Dermis blood vessel endothelial cell (primary cell): ENCODE data around the gene PRPH2. TPM values are rescaled to one million over a fixed set of nuclear protein-coding genes. Genes with fewer than 3 reads are reported as not detected.

Experiments used
- DNase-seq: peaks from one replicate; pipeline ENCODE4 v3.0.0; 2010
- total RNA-seq: library from RNA; depleted of rRNA; stranded (reverse); fragments of >200 nt; gene quantifications from 2 replicates; pipeline ENCODE4 v1.2.3, GENCODE V29; 2014

Gene PRPH2
- total RNA-seq = 0.17 and 2.0 TPM in 2 replicates

DNA sequence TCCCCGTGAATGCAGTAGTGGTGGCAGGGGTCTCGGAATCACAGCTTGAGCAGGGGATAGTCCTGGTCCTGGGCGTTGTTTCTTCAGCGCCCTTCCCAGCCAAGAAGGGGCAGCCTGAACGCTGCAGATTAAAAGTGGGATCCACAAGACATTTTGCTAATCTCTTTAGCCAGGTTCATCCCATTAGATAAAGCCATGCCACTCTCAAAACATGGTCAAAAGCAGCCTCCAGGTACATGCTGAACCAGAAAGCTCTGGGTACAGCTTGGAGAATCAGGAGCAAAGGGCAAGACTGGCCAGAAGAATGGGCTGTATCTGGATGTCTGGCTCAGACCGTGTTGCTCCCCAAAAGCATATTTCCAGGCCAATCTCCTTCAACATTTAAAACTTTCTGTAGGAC is at the start of gene PRPH2:
Gene PRPH2 (minus strand): TSS at position 101 of the 400 bp plus-strand sequence. CDS start 263 bp downstream, outside the sequence.
- DNase-seq = no peak

- no peak for DNase-seq
Observed at GRCh38 chr6:42771741-42772100, 49.3 kb upstream of the PRPH2 start.

DNA sequence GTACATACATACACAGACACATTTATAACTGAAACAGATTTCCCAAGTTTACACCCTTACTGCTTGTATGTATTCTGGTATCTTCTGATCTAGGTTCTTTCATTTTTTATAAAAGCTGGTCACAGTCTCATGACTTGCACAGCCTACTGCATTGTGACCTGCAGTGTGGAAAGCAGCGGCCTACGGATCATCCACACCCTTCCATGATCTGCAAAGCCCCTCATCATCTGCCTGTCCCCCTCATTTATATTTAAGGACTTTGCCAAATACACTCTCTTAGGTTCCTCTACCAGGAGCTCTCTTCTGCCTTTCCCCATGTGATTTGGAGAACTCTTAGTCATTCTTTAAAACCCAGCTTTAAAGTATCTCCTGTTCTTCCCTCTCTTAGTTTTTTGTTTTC is 47.4 kb upstream of the PRPH2 start:
- DNase-seq = no peak

- DNase-seq = no peak
Observed at GRCh38 chr6:42769051-42769450, 46.7 kb upstream of the PRPH2 start.

DNA sequence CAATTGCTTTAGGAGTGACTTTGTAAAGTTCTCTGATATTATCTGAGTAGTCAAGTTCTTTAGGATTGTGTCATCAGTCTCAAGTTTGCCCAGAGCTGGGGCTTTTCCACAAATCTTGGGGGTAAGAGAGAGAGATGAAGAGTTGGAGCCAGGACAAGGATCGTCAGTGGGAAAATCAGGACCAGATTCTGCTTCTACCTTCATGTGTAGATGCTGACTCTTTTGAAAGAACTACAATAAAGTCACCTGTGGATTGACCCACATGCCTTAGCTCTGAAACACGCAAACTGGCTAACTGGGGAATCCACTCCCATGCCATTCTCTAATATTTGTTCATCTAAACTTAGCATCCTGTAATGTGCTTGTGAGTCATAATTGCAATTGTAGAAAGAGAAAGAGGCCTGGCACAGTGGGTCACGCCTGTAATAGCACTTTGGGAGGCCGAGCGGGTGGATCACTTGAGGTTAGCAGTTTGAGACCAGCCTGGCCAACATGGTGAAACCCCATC is 43.8 kb upstream of the PRPH2 start:
- DNase-seq = peak; percentile 36

- DNase-seq = peak; percentile 16
Observed at GRCh38 chr6:42764911-42765648, 42.7 kb upstream of the PRPH2 start.

DNA sequence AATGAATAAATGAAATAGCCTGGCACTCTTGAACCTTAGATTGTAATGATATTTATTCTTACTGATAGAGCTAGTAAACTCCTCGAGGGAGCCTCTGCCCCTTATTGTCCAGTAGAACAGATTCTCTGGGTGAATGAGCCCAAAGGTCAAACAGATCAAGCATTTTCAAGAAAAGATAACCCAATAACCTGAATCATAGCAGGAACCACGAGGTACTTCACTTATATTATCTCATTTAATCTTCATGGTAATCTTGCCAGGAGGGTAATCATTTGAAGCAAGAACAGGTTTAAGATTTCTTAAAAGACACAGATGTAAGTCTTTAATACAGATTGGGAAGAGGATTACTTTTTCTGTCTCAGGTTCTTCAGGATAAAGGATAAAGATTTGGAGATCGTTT is 40.6 kb upstream of the PRPH2 start:
- DNase-seq = no peak

DNA sequence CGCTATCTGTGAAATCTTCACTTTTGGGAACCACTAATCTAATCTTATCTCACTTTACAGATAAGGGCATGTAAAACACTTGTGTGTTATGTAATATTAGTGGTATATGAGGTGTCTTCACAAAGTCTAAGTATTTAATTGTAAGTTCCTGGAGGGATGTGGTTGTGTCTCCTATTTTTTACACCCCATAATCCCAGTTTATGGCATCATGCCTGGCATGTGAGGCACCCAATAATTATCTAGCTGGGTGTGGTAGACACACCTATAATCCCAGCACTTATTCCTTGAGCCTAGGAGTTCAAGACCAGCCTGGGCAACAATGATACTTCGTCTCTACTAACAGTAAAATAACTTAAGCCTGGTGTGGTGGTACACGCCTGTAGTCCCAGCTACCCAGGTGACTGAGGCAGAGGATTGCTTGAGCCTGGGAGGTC is 40.0 kb upstream of the PRPH2 start:
- no peak for DNase-seq

DNA sequence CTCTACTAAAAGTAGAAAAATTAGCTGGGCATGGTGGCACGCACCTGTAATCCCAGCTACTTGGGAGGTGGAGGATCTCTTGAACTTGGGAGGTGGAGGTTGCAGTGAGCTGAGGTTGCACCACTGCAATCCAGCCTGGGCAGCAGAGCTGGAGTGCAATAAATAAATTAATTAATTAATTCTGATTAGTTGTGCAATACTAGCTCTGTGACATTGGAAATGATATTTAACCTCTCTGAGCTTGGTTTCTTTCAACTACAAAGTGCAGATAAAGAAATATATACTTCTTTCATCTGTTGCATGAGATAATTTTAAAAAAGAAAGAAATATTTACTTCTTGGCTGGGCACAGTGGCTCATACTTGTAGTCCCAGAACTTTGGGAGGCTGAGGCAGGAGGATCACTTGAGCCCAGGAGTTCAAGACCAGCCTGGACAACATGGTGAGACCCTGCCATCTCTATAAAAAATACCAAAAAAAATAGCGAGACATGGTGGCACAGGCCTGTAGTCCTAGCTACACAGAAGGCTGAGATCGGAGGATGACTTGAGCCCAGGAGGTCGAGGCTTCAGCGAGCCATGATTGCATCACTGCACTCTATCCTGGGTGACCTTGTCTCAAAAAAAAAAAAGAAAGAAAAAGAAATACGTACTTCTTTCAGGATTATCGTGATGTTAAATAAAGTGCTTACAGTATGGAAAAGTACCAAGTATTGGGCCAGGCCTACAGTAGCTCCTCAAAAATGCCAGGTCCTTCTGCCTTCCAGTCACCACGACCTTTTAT is 39.1 kb upstream of the PRPH2 start:
- no peak for DNase-seq

DNA sequence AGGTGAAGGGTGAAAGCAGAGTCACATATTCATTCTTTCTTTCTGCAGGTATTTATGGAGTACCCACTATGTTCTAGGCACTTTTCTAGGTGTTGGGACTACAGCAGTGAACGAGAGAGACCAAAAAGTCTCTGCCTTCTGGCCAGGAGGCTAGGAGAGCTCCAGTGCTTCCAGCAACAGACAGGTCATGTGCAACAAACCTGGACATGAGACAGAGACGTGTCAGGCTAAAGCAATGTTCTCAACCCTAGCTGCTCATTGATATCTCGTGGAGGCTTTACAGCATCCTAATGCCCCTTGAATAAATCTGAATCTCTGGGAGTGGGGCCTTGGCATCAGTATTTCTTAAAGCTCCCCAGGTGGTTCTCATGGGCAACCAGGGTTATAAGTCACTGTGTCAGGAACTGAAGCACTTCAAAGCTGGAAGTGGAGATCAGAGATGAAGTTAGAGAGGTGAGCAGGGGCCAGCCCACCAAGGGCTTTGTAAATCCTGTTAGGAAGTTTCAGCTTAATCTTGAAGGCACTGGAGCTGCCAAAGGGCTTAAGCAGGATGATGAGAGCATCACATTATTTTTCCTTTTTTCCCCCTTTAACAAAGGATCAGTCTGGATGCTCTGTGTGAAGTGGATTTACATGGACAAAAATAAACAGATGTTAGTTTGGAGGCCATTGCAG is 36.5 kb upstream of the PRPH2 start:
- DNase-seq = no peak

DNA sequence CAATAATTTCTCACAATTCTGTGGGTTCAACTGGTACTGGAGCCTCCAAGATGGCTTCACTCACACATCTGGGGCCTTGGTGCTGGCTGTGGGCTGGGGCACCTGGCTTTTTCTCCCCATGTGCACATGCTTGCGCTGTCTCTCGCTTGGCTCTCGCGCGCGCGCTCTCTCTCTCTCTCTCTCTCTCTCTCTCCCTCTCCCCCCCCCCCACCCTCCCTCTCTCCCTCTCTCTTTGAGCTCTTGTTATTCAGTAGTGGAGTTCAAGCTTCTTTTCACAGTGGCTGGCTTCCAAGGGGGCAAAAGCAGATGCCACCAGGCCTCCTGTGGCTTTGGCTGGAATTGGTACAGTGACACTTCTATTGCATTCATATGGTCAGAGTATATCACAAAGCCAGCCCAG is 34.3 kb upstream of the PRPH2 start:
- DNase-seq = no peak

DNA sequence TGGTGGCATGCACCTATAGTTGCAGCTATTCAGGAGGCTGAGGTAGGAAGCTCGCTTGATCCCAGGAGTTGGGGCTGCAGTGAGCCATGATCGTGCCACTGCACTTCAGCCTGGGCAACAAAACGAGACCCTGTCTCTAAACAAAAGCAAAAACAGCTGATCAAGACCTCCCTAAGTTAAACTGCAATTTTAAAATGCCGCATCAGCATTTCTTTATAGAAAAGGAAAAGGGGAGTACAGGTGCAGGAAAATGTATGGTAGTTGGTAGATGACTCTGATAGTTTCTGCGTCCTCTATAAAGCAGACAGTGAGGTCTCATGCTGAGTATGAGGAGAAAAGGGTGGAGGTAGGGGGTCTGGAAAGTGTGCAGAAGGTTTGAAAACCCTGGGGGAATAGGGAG is 32.4 kb upstream of the PRPH2 start:
- no peak for DNase-seq

GRCh38 chr6:42751055-42751454 is 28.7 kb upstream of the PRPH2 start:
- DNase-seq = no peak

DNA sequence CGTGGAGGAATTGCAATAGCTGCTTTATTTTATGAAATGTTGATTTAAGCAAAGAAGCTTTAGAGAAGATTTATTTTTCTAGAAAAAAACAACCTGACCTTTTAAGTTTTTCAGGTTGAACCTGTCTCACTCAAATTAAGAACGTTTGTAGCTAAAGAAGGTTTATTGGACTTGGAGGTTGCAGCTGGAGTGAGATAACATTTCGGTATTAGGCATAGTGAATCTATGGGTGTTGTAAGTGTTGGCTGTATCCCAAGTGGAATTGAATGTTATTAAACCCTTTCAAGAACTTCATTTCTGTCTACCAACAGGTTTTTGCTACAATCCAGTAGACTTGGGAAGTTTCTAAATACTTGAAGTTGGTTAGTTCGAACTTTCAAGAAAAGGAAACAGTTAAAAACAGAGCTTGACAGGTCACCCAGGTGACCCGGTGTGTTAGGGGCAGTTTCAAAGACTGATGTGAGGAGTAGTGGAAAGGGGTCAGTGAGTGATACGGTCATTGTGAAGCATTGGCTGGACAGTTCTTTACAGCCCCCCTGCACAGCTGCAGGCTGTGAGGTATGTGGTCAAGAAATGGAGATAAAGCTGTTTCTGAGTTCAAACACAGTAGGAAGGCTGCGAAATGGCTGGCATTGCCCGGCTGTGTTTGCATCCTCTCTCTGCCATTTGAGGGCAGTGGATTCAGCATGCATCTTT is 26.0 kb upstream of the PRPH2 start:
- no peak for DNase-seq

DNA sequence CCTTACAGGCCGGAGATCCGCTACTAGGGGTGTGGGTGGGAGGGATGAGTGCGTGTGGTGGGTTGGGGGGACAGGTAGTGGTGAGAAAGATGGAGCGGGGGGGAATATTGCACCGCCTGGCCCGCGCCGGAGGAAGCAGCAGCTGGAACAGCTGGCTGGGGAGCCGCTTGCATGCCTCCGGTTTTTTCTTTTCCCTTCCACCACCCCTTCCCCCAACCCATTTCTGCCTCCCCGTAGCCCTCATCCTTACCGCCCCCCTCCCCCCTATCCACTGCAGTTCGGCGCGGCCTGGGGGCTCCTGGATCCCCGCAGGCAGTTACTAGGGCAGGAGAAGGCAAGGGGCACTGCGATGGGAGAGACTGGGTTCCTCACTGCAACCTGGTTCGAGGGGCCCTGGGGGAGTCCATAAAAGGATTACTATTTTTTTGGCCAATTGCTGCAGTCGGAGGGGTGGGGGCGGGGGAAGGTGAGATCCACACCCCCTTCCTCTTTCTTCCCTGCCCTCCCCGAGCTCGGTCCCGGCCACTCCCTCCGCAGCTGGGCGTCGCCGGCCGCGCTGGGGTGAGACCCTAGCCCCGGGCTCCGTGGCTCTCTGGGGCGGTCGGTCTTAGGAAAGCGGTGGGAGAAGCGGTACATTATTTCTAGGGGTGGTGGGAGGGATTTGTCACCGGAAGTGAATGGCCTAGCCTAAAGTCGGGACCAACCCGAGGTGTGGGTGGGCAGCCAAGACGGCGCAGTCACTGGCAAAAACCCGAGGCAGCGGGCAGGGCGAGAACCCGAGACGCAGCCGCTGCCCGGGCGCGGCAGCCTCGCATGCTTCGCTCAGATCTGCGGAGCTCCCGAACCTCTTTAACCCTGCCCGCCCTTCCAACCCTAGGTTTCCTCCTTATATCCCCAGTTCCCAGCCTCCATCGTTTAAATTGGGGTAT is 24.3 kb upstream of the PRPH2 start:
- peak; percentile 92 for DNase-seq

- DNase-seq = peak; percentile 99
Observed at GRCh38 chr6:42745640-42746462, 23.5 kb upstream of the PRPH2 start, which contains the start of gene TBCC. TSS of gene TBCC (minus strand) at chr6:42746103. CDS start at chr6:42746073, 30 bp downstream.

DNA sequence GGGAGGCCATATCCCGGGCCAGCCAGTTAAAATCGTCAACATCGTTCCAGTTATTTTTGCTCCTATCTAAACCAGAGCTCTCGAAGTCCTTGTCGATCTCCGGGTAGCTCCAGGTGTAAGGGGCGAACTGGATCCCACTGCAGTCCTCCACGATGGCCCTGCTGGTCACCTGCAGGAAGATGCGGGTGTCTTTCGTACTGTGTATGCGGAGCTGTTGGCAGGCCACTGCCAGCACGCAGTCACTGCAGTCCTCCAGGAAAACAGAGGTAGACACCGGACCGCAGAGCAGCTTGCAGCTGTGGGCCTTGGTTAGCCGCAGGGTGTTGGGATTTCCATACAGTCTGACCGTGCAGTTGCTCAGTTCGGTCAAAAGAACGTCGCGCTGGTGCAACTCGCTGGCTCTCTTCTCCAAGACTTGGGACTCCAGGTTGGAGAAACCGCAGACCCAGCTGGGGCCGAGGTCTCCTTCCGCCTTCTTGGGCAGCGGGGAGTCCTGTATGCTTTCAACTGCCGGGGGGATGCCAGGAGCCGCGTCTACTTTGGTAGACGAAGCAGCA is 22.8 kb upstream of the PRPH2 start:
- peak; percentile 38 for DNase-seq

GRCh38 chr6:42744351-42744893 is 22.0 kb upstream of the PRPH2 start:
- DNase-seq = no peak

DNA sequence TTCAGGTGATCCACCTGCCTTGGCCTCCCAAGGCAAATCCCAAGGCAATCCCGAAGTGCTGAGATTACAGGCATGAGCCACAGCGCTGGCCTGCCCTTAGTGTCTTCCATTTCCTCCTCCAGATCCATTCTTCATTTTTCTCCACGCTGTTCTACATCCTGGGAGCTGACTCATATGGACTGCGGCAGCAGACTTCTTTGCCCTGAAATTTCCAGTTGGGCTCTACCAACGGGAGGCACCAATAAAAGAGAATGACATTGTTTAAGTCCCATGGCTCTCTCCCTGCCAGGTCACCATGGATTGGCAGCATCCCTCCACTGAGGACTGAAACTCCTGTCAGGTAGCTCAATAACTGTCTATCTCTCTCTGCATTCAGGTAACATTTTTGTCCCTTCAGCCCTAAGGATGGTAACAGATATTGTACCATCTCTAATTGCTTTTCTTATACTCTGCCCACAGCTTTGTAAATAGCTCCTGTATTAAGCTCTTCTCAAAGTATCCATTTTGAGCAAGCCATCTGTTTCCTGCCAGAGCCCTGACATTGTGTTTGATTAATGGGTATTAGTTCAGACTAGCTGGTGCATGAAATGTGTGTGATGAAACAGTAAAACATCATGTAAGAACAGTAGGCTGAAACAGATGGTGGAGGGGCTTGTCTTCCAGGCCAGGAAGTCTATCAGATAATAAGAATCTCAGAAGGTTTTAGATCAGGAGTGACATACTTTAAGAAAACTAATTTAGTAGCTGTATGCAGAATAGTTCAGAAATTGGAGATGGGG is 19.9 kb upstream of the PRPH2 start:
- DNase-seq = peak; percentile 85
